ENCODE data around the gene U2AF1L4.

U2AF1L4 gene

GRCh38 chr19:35714601-35715354 lies 30.4 kb downstream of the U2AF1L4 start:
- H3K27me3 ChIP-seq (ENCODE audit: insufficient read depth, low read length): no peaks in the 10 kb centered on the region
- no peak overlapping the region for H2AFZ ChIP-seq (ENCODE audit: low read length, unreplicated experiment)
- peaks cover 9% of the 10 kb centered on the region for H3K4me1 ChIP-seq (ENCODE audit: control insufficient read depth, insufficient read depth, low read length, unreplicated experiment)
- H3K79me2 ChIP-seq (ENCODE audit: control insufficient read depth, insufficient read depth, low read length, unreplicated experiment): peaks cover 19% of the 10 kb centered on the region
- no peak overlapping the region for H3K27ac ChIP-seq (ENCODE audit: low read depth, low read length)
- H3K4me3 ChIP-seq (ENCODE audit: low read depth, low read length): no peak overlapping the region
- H3K36me3 ChIP-seq (ENCODE audit: insufficient read depth, low read length): no peaks in the 10 kb centered on the region

GRCh38 chr19:35713904-35714495 lies 31.2 kb downstream of the U2AF1L4 start:
- Histone ChIP-seq H3K27me3 (ENCODE audit: insufficient read depth, low read length) (no peaks in the 10 kb centered on the region), H2AFZ (ENCODE audit: low read length, unreplicated experiment) (no peak overlapping the region), H3K36me3 (ENCODE audit: insufficient read depth, low read length) (no peaks in the 10 kb centered on the region), H3K27ac (ENCODE audit: low read depth, low read length) (no peak overlapping the region), H3K79me2 (ENCODE audit: control insufficient read depth, insufficient read depth, low read length, unreplicated experiment) (peaks cover 11% of the 10 kb centered on the region), H3K4me1 (ENCODE audit: control insufficient read depth, insufficient read depth, low read length, unreplicated experiment) (peaks cover 9% of the 10 kb centered on the region), H3K4me3 (ENCODE audit: low read depth, low read length) (no peak overlapping the region)

- H3K27ac ChIP-seq (ENCODE audit: low read depth, low read length): no peak overlapping the region
- H3K36me3 ChIP-seq (ENCODE audit: insufficient read depth, low read length): no peaks in the 10 kb centered on the region
- no peak overlapping the region for H3K4me3 ChIP-seq (ENCODE audit: low read depth, low read length)
- peaks cover 9% of the 10 kb centered on the region for H3K4me1 ChIP-seq (ENCODE audit: control insufficient read depth, insufficient read depth, low read length, unreplicated experiment)
- no peak overlapping the region for H2AFZ ChIP-seq (ENCODE audit: low read length, unreplicated experiment)
- no peaks in the 10 kb centered on the region for H3K27me3 ChIP-seq (ENCODE audit: insufficient read depth, low read length)
- H3K79me2 ChIP-seq (ENCODE audit: control insufficient read depth, insufficient read depth, low read length, unreplicated experiment): peaks cover 6% of the 10 kb centered on the region
These were observed 31.7 kb downstream of the U2AF1L4 start for GRCh38 chr19:35713506-35713850.

- Histone ChIP-seq H3K4me3 (ENCODE audit: low read depth, low read length) (no peak overlapping the region), H3K27me3 (ENCODE audit: insufficient read depth, low read length) (no peaks in the 10 kb centered on the region)
These were observed 32.4 kb downstream of the U2AF1L4 start for GRCh38 chr19:35712567-35713505.

GRCh38 chr19:35710784-35711723 lies 34.2 kb downstream of the U2AF1L4 start:
- H3K36me3 ChIP-seq (ENCODE audit: insufficient read depth, low read length): no peaks in the 10 kb centered on the region
- H3K27ac ChIP-seq (ENCODE audit: low read depth, low read length): 0 out of 2 replicates have a peak overlapping the region, but pooled peaks have one; percentile 48
- no peaks in the 10 kb centered on the region for H3K79me2 ChIP-seq (ENCODE audit: control insufficient read depth, insufficient read depth, low read length, unreplicated experiment)
- no peak overlapping the region for H2AFZ ChIP-seq (ENCODE audit: low read length, unreplicated experiment)
- peaks cover 9% of the 10 kb centered on the region for H3K4me1 ChIP-seq (ENCODE audit: control insufficient read depth, insufficient read depth, low read length, unreplicated experiment)
- H3K4me3 ChIP-seq (ENCODE audit: low read depth, low read length): no peak overlapping the region
- no peaks in the 10 kb centered on the region for H3K27me3 ChIP-seq (ENCODE audit: insufficient read depth, low read length)

More at GRCh38 chr19:35712567-35713505, 32.4 kb downstream of the U2AF1L4 start:
- Histone ChIP-seq H3K36me3 (ENCODE audit: insufficient read depth, low read length) (no peaks in the 10 kb centered on the region), H3K4me1 (ENCODE audit: control insufficient read depth, insufficient read depth, low read length, unreplicated experiment) (peaks cover 9% of the 10 kb centered on the region), H2AFZ (ENCODE audit: low read length, unreplicated experiment) (no peak overlapping the region), H3K79me2 (ENCODE audit: control insufficient read depth, insufficient read depth, low read length, unreplicated experiment) (no peaks in the 10 kb centered on the region), H3K27ac (ENCODE audit: low read depth, low read length) (no peak overlapping the region)

GRCh38 chr19:35708391-35708790 lies 36.8 kb downstream of the U2AF1L4 start:
- no peak overlapping the region for H3K27ac ChIP-seq (ENCODE audit: low read depth, low read length)
- H3K27me3 ChIP-seq (ENCODE audit: insufficient read depth, low read length): no peaks in the 10 kb centered on the region
- H3K4me1 ChIP-seq (ENCODE audit: control insufficient read depth, insufficient read depth, low read length, unreplicated experiment): peaks cover 5% of the 10 kb centered on the region
- no peaks in the 10 kb centered on the region for H3K79me2 ChIP-seq (ENCODE audit: control insufficient read depth, insufficient read depth, low read length, unreplicated experiment)
- no peak overlapping the region for H2AFZ ChIP-seq (ENCODE audit: low read length, unreplicated experiment)
- H3K4me3 ChIP-seq (ENCODE audit: low read depth, low read length): no peak overlapping the region
- no peaks in the 10 kb centered on the region for H3K36me3 ChIP-seq (ENCODE audit: insufficient read depth, low read length)

GRCh38 chr19:35704218-35704617 lies 41.0 kb downstream of the U2AF1L4 start, which contains the start of gene ZBTB32:
TSS of gene ZBTB32 (plus strand) at chr19:35704558. CDS start at chr19:35714627, 10,069 bp downstream.
- Histone ChIP-seq H3K27me3 (ENCODE audit: insufficient read depth, low read length) (no peaks in the 10 kb centered on the region), H3K79me2 (ENCODE audit: control insufficient read depth, insufficient read depth, low read length, unreplicated experiment) (no peaks in the 10 kb centered on the region), H2AFZ (ENCODE audit: low read length, unreplicated experiment) (no peak within 1 kb of the TSS), H3K36me3 (ENCODE audit: insufficient read depth, low read length) (no peaks in the 10 kb centered on the region), H3K27ac (ENCODE audit: low read depth, low read length) (no peak within 1 kb of the TSS), H3K4me3 (ENCODE audit: low read depth, low read length) (no peak within 1 kb of the TSS), H3K4me1 (ENCODE audit: control insufficient read depth, insufficient read depth, low read length, unreplicated experiment) (no peaks in the 10 kb centered on the region)

- Histone ChIP-seq H2AFZ (ENCODE audit: low read length, unreplicated experiment) (no peak overlapping the region), H3K36me3 (ENCODE audit: insufficient read depth, low read length) (no peaks in the 10 kb centered on the region), H3K79me2 (ENCODE audit: control insufficient read depth, insufficient read depth, low read length, unreplicated experiment) (no peaks in the 10 kb centered on the region), H3K27ac (ENCODE audit: low read depth, low read length) (no peak overlapping the region), H3K27me3 (ENCODE audit: insufficient read depth, low read length) (no peaks in the 10 kb centered on the region), H3K4me1 (ENCODE audit: control insufficient read depth, insufficient read depth, low read length, unreplicated experiment) (no peaks in the 10 kb centered on the region), H3K4me3 (ENCODE audit: low read depth, low read length) (no peak overlapping the region)
These were observed 41.9 kb downstream of the U2AF1L4 start for GRCh38 chr19:35703343-35703742.

- no peaks in the 10 kb centered on the region for H3K27me3 ChIP-seq (ENCODE audit: insufficient read depth, low read length)
These were observed 42.8 kb downstream of the U2AF1L4 start for GRCh38 chr19:35702223-35703012.

More at GRCh38 chr19:35702223-35703012, 42.8 kb downstream of the U2AF1L4 start:
- Histone ChIP-seq H3K36me3 (ENCODE audit: insufficient read depth, low read length) (no peaks in the 10 kb centered on the region), H3K4me1 (ENCODE audit: control insufficient read depth, insufficient read depth, low read length, unreplicated experiment) (no peaks in the 10 kb centered on the region), H3K79me2 (ENCODE audit: control insufficient read depth, insufficient read depth, low read length, unreplicated experiment) (no peaks in the 10 kb centered on the region), H3K4me3 (ENCODE audit: low read depth, low read length) (peak overlapping the region; percentile 74), H2AFZ (ENCODE audit: low read length, unreplicated experiment) (peak overlapping the region; percentile 91), H3K27ac (ENCODE audit: low read depth, low read length) (no peak overlapping the region)

Data from ACC112 (cell line).